ENCODE results near the gene STK16. TPM values are rescaled to one million over a fixed set of nuclear protein-coding genes. Genes with fewer than 3 reads are reported as not detected.

STK16 gene
- total and polyA plus RNA-seq, 2 of the 13 experiments (the other 11 are each of a cell fraction or from before 2014, with no cell fraction given): 28.0 to 50.9 TPM

DNA sequence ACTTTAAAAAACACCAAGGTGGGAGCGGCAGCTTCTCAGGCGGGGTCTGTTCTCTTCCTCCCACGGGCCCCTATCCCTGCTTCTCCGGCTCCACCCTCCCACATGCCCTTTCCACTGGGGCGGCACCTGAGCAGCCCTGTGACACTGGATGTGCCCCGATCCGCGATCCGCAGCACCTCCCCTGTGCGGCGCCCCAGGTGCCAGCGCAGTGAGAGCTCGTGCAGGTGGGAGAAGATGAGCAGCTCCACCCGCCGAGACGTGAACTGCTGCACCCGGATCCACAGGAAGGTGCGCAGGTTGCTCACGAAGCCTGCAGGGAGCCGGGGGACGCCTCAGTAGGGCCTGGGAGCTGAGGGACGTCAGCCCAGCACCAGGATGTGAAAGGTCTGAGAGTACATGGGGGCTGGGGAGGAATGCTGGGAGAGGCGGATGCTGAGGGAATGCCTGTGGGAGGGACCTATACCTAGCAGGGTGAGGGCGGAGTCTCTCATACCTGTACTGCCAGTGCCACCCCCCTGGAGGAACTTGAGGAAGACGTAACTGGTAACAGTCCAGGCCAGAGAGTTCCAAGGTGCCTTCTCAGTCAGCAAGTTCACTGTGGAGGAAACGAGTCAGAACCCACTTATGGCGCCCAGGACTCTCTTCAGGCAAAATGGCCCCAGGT, 29.3 kb upstream of the STK16 start:
- no peaks in the 10 kb centered on the region for H3K9me3 ChIP-seq (ENCODE audit: low read length)
- FAIRE-seq (no peak), DNase-seq (ENCODE audit: low spot score) (no peak), ATAC-seq (no peak)
- peaks cover 49% of the 10 kb centered on the region for H3K4me1 ChIP-seq (ENCODE audit: insufficient read depth, low read length)
- no peak overlapping the region for H3K9ac ChIP-seq (ENCODE audit: insufficient read depth, low read depth, low read length)
- no peak overlapping the region for H3K27ac ChIP-seq (ENCODE audit: extremely low read length, insufficient read depth, low read length)
- H3K36me3 ChIP-seq (replicated peaks in 1 of 2; ENCODE audit: control insufficient read depth in 1 of 2, insufficient read depth in 2 of 2, low read length in 2 of 2): peaks cover 39 to 57% of the 10 kb centered on the region in 2 experiments
- H3K4me3 ChIP-seq (replicated peaks in 1 of 3; ENCODE audit: insufficient read depth in 1 of 3, low read depth in 2 of 3, low read length in 3 of 3): no peak overlapping the region
- H2AFZ ChIP-seq (ENCODE audit: low read length): no peak overlapping the region
- intact Hi-C loops (cut with micrococcal nuclease; ENCODE audit: unreplicated experiment) (no loop called here), in situ Hi-C loops (cut with HindIII; ENCODE audit: extremely low pct_ligation_motif_present, low pct_unique_long_range_greater_than_20kb) (no loop called here)
- H4K20me1 ChIP-seq (ENCODE audit: insufficient read depth, low read length): no peaks in the 10 kb centered on the region
- peak overlapping the region; percentile 99 for H3K4me2 ChIP-seq (ENCODE audit: low read depth, low read length)
- ChIA-PET POLR2A (interaction anchor here (1.0 to 6.2 kb wide), 7 partner anchors 8 to 79 kb away, joined by 3 to 196 read pairs (median 15); partner anchors contain the start of genes CNPPD1, GLB1L, STK16 and ZFAND2B), CTCF (ENCODE audit: low intra/inter-chr PET ratio, low total read pairs) (no interaction called here)
- 96% methylated on average over 27 of the region's 27 CpGs for WGBS (ENCODE audit: low lambda C conversion rate)
- BruUV-seq (replicated peaks): no TSS peak
- peaks cover 11% of the 10 kb centered on the region for H3K79me2 ChIP-seq (ENCODE audit: insufficient read depth, low read length)
- H3K27me3 ChIP-seq (ENCODE audit: control insufficient read depth in 1 of 2, insufficient read depth in 2 of 2, low read length in 2 of 2): no peaks in the 10 kb centered on the region
- TF ChIP-seq, protein P1, sequence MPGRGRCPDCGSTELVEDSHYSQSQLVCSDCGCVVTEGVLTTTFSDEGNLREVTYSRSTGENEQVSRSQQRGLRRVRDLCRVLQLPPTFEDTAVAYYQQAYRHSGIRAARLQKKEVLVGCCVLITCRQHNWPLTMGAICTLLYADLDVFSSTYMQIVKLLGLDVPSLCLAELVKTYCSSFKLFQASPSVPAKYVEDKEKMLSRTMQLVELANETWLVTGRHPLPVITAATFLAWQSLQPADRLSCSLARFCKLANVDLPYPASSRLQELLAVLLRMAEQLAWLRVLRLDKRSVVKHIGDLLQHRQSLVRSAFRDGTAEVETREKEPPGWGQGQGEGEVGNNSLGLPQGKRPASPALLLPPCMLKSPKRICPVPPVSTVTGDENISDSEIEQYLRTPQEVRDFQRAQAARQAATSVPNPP (CRISPR knock-in tag; IDR thresholded peaks at IDR 0.05): no peak
- TF ChIP-seq ZNF768 (CRISPR knock-in tag; IDR thresholded peaks at IDR 0.05) (peak; percentile 42; the same call in 1 of the 2 replicates), ZNF124 (CRISPR knock-in tag; IDR thresholded peaks at IDR 0.05) (no peak), ZNF709 (CRISPR knock-in tag; IDR thresholded peaks at IDR 0.05) (0 out of 2 replicates have a peak, but pooled peaks have one; percentile 34)
- TF ChIP-seq, protein P2, sequence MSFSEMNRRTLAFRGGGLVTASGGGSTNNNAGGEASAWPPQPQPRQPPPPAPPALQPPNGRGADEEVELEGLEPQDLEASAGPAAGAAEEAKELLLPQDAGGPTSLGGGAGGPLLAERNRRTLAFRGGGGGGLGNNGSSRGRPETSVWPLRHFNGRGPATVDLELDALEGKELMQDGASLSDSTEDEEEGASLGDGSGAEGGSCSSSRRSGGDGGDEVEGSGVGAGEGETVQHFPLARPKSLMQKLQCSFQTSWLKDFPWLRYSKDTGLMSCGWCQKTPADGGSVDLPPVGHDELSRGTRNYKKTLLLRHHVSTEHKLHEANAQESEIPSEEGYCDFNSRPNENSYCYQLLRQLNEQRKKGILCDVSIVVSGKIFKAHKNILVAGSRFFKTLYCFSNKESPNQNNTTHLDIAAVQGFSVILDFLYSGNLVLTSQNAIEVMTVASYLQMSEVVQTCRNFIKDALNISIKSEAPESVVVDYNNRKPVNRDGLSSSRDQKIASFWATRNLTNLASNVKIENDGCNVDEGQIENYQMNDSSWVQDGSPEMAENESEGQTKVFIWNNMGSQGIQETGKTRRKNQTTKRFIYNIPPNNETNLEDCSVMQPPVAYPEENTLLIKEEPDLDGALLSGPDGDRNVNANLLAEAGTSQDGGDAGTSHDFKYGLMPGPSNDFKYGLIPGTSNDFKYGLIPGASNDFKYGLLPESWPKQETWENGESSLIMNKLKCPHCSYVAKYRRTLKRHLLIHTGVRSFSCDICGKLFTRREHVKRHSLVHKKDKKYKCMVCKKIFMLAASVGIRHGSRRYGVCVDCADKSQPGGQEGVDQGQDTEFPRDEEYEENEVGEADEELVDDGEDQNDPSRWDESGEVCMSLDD (CRISPR knock-in tag; IDR thresholded peaks at IDR 0.05; ENCODE audit: borderline replicate concordance): no peak
- TF ChIP-seq, protein P3, sequence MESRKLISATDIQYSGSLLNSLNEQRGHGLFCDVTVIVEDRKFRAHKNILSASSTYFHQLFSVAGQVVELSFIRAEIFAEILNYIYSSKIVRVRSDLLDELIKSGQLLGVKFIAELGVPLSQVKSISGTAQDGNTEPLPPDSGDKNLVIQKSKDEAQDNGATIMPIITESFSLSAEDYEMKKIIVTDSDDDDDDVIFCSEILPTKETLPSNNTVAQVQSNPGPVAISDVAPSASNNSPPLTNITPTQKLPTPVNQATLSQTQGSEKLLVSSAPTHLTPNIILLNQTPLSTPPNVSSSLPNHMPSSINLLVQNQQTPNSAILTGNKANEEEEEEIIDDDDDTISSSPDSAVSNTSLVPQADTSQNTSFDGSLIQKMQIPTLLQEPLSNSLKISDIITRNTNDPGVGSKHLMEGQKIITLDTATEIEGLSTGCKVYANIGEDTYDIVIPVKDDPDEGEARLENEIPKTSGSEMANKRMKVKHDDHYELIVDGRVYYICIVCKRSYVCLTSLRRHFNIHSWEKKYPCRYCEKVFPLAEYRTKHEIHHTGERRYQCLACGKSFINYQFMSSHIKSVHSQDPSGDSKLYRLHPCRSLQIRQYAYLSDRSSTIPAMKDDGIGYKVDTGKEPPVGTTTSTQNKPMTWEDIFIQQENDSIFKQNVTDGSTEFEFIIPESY (CRISPR knock-in tag; IDR thresholded peaks at IDR 0.05): peak; percentile 53; the same call in 1 of the 2 replicates
- TF ChIP-seq, protein P4, sequence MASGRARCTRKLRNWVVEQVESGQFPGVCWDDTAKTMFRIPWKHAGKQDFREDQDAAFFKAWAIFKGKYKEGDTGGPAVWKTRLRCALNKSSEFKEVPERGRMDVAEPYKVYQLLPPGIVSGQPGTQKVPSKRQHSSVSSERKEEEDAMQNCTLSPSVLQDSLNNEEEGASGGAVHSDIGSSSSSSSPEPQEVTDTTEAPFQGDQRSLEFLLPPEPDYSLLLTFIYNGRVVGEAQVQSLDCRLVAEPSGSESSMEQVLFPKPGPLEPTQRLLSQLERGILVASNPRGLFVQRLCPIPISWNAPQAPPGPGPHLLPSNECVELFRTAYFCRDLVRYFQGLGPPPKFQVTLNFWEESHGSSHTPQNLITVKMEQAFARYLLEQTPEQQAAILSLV (CRISPR knock-in tag; IDR thresholded peaks at IDR 0.05; ENCODE audit: borderline replicate concordance): peak; percentile 40; the same call in 1 of the 2 replicates
